ENCODE results near the gene MED28. TPM values are rescaled to one million over a fixed set of nuclear protein-coding genes. Genes with fewer than 3 reads are reported as not detected.

Gene MED28
- total and polyA plus RNA-seq, 11 donors = 4.4 to 22.1 (median 15.0) TPM

GRCh38 chr4:17578482-17578891, 36.0 kb upstream of the MED28 start:
- no peak for DNase-seq
- no peak for ATAC-seq
- 51 to 60% (median 54%) methylated on average over 6 of the region's 6 CpGs for WGBS, 4 donors
- Histone ChIP-seq H3K9me3 (no peaks in the 10 kb centered on the region), H3K36me3 (peaks cover 0 to 42% (median 30%) of the 10 kb centered on the region in 9 donors), H3K4me3 (peak overlapping the region; percentile 47 to 96 (median 82)), H3K27me3 (no peaks in the 10 kb centered on the region), H3K4me1 (peaks cover 0 to 54% (median 37%) of the 10 kb centered on the region in 12 donors), H3K27ac (peak overlapping the region; percentile 89 to 96 (median 94))
- intact Hi-C loops (cut with DNase I) = loop anchor here in 6 of 10 donors (5.0 to 10.0 kb wide), 4 partner anchors 34 to 226 kb away; partner anchors contain the start of genes MED28 (in 2 of the 6) and QDPR (in 2 of the 6)
- TF ChIP-seq CTCF (IDR thresholded peaks at IDR 0.05) (no peak), POLR2A (IDR thresholded peaks at IDR 0.05) (no peak)

GRCh38 chr4:17580969-17581368, 33.5 kb upstream of the MED28 start:
- no peak for ATAC-seq
- Histone ChIP-seq H3K27ac (peak overlapping the region; percentile 8 to 96 (median 79)), H3K27me3 (no peaks in the 10 kb centered on the region), H3K4me3 (peak overlapping the region in 9 of 12 donors; percentile 0 to 91 (median 26)), H3K36me3 (peaks cover 5 to 66% (median 55%) of the 10 kb centered on the region in 9 donors), H3K9me3 (no peaks in the 10 kb centered on the region), H3K4me1 (peaks cover 0 to 54% (median 37%) of the 10 kb centered on the region in 12 donors)
- intact Hi-C loops (cut with DNase I) = loop anchor here in 1 of 10 donors (5.0 kb wide), 1 partner anchor 36 kb away; no protein-coding TSS in a partner anchor
- TF ChIP-seq CTCF (IDR thresholded peaks at IDR 0.05) = no peak
- no peak for TF ChIP-seq POLR2A (IDR thresholded peaks at IDR 0.05)
- DNase-seq = no peak
- WGBS, 4 donors = 49 to 66% (median 53%) methylated on average over 7 of the region's 7 CpGs

GRCh38 chr4:17583276-17583675, 31.2 kb upstream of the MED28 start:
- H3K4me1 ChIP-seq = peaks cover 0 to 45% (median 29%) of the 10 kb centered on the region in 12 donors
- H3K36me3 ChIP-seq = peaks cover 5 to 90% (median 78%) of the 10 kb centered on the region in 9 donors

More at GRCh38 chr4:17583276-17583675, 31.2 kb upstream of the MED28 start:
- intact Hi-C loops (cut with DNase I) = loop anchor here in 2 of 10 donors (2.0 to 5.0 kb wide), 2 partner anchors 32 to 34 kb away; partner anchors contain the start of gene MED28 (in 1 of the 2)
- no peak for DNase-seq
- ATAC-seq = no peak
- TF ChIP-seq CTCF (IDR thresholded peaks at IDR 0.05) (no peak), POLR2A (IDR thresholded peaks at IDR 0.05) (no peak)
- H3K9me3 ChIP-seq = no peaks in the 10 kb centered on the region
- H3K4me3 ChIP-seq = no peak overlapping the region
- H3K27ac ChIP-seq = peak overlapping the region in 1 of 12 donors; percentile 96
- no peaks in the 10 kb centered on the region for H3K27me3 ChIP-seq
- WGBS, 4 donors = 85 to 90% (median 88%) methylated on average over 9 of the region's 9 CpGs
